Measurements from ENCODE around the gene SESN2.
"Not testable (repeated sequence)": the region's sequence is repeated elsewhere in the genome, so short reads cannot be mapped to it uniquely, and the experiment has no call there.

The SESN2 gene

GRCh38 chr1:28317014-28317413 lies 57.7 kb downstream of the SESN2 start:
- no peaks in the 10 kb centered on the region for H3K36me3 ChIP-seq
- H3K27ac ChIP-seq = no peak overlapping the region
- H3K9ac ChIP-seq = no peak overlapping the region
- TF ChIP-seq Cebpa-rat (IDR thresholded peaks at IDR 0.05) = no peak
- no peak overlapping the region for H3K4me2 ChIP-seq
- no peaks in the 10 kb centered on the region for H3K27me3 ChIP-seq
- H3K4me3 ChIP-seq = no peak overlapping the region
- peaks cover 8% of the 10 kb centered on the region for H3K4me1 ChIP-seq
- H3K9me3 ChIP-seq = no peaks in the 10 kb centered on the region
- no peaks in the 10 kb centered on the region for H4K20me1 ChIP-seq

- TF ChIP-seq Cebpa-rat (IDR thresholded peaks at IDR 0.05) = no peak
- no peak overlapping the region for H3K4me3 ChIP-seq
- H3K27ac ChIP-seq = no peak overlapping the region
- H3K9ac ChIP-seq = no peak overlapping the region
- H3K4me1 ChIP-seq = peaks cover 12% of the 10 kb centered on the region
- no peaks in the 10 kb centered on the region for H3K36me3 ChIP-seq
- H3K9me3 ChIP-seq = no peaks in the 10 kb centered on the region
- H3K27me3 ChIP-seq = no peaks in the 10 kb centered on the region
- no peaks in the 10 kb centered on the region for H4K20me1 ChIP-seq
- H3K4me2 ChIP-seq = no peak overlapping the region
Measured at GRCh38 chr1:28322194-28322593, 62.9 kb downstream of the SESN2 start.

- peaks cover 26% of the 10 kb centered on the region for H3K4me1 ChIP-seq
- H3K27me3 ChIP-seq = no peaks in the 10 kb centered on the region
- H3K9me3 ChIP-seq = no peaks in the 10 kb centered on the region
- no peaks in the 10 kb centered on the region for H4K20me1 ChIP-seq
- no peak for TF ChIP-seq Cebpa-rat (IDR thresholded peaks at IDR 0.05)
- H3K36me3 ChIP-seq = no peaks in the 10 kb centered on the region
- no peak overlapping the region for H3K27ac ChIP-seq
- H3K9ac ChIP-seq = no peak overlapping the region
- H3K4me3 ChIP-seq = no peak overlapping the region
- no peak overlapping the region for H3K4me2 ChIP-seq
Measured at GRCh38 chr1:28323720-28324119, 64.4 kb downstream of the SESN2 start.

- TF ChIP-seq Cebpa-rat (IDR thresholded peaks at IDR 0.05) = no peak
- H3K27me3 ChIP-seq = no peaks in the 10 kb centered on the region
- H3K4me3 ChIP-seq = no peak overlapping the region
- no peaks in the 10 kb centered on the region for H4K20me1 ChIP-seq
- H3K4me1 ChIP-seq = peaks cover 45% of the 10 kb centered on the region
- H3K4me2 ChIP-seq = peak overlapping the region; percentile 87
- H3K9ac ChIP-seq = no peak overlapping the region
- no peaks in the 10 kb centered on the region for H3K9me3 ChIP-seq
- peaks cover 13% of the 10 kb centered on the region for H3K36me3 ChIP-seq
- 0 out of 2 replicates have a peak overlapping the region, but pooled peaks have one; percentile 13 for H3K27ac ChIP-seq
Measured at GRCh38 chr1:28326515-28326914, 67.2 kb downstream of the SESN2 start.

- Histone ChIP-seq H3K9ac (no peak overlapping the region), H3K4me1 (peaks cover 49% of the 10 kb centered on the region), H3K27me3 (no peaks in the 10 kb centered on the region), H4K20me1 (no peaks in the 10 kb centered on the region), H3K4me3 (no peak overlapping the region), H3K4me2 (peak overlapping the region; percentile 87), H3K27ac (0 out of 2 replicates have a peak overlapping the region, but pooled peaks have one; percentile 13), H3K36me3 (peaks cover 17% of the 10 kb centered on the region), H3K9me3 (no peaks in the 10 kb centered on the region)
- TF ChIP-seq Cebpa-rat (IDR thresholded peaks at IDR 0.05) = no peak
Measured at GRCh38 chr1:28326984-28327383, 67.7 kb downstream of the SESN2 start.

GRCh38 chr1:28327431-28327830 lies 68.1 kb downstream of the SESN2 start:
- peak overlapping the region; percentile 87 for H3K4me2 ChIP-seq

GRCh38 chr1:28328228-28328648 lies 68.9 kb downstream of the SESN2 start:
- H4K20me1 ChIP-seq = no peaks in the 10 kb centered on the region
- peak overlapping the region; percentile 92 for H3K9ac ChIP-seq
- H3K27ac ChIP-seq = peak overlapping the region; percentile 94
- H3K4me1 ChIP-seq = peaks cover 51% of the 10 kb centered on the region
- no peaks in the 10 kb centered on the region for H3K27me3 ChIP-seq
- H3K9me3 ChIP-seq = no peaks in the 10 kb centered on the region
- TF ChIP-seq Cebpa-rat (IDR thresholded peaks at IDR 0.05) = no peak
- peaks cover 30% of the 10 kb centered on the region for H3K36me3 ChIP-seq
- peak overlapping the region; percentile 76 for H3K4me3 ChIP-seq
- H3K4me2 ChIP-seq = peak overlapping the region; percentile 87

More at GRCh38 chr1:28327431-28327830, 68.1 kb downstream of the SESN2 start:
- not testable (repeated sequence) for H4K20me1 ChIP-seq, H3K9ac ChIP-seq, H3K27me3 ChIP-seq, H3K9me3 ChIP-seq, H3K4me3 ChIP-seq, H3K27ac ChIP-seq
- Histone ChIP-seq H3K4me1 (peaks cover 51% of the 10 kb centered on the region), H3K36me3 (peaks cover 22% of the 10 kb centered on the region)

- Histone ChIP-seq H3K27me3 (no peaks in the 10 kb centered on the region), H3K4me3 (peak overlapping the region; percentile 76), H3K4me1 (peaks cover 51% of the 10 kb centered on the region), H3K27ac (peak overlapping the region; percentile 94), H4K20me1 (no peaks in the 10 kb centered on the region), H3K4me2 (peak overlapping the region; percentile 75), H3K36me3 (peaks cover 43% of the 10 kb centered on the region), H3K9me3 (no peaks in the 10 kb centered on the region), H3K9ac (peak overlapping the region; percentile 92)
- no peak for TF ChIP-seq Cebpa-rat (IDR thresholded peaks at IDR 0.05)
Measured at GRCh38 chr1:28329395-28330153, 70.3 kb downstream of the SESN2 start.
